Breast epithelium (tissue), 4 donors: ENCODE measurements around the gene COBLL1. TPM values are rescaled to one million over a fixed set of nuclear protein-coding genes. Genes with fewer than 3 reads are reported as not detected.

Experiments used
- DNase-seq, 2 donors: peaks; one replicate each; pipeline ENCODE4 v3.0.0-alpha.2; 2019; ENCODE audit warnings: low spot score in 2 of 2
- H3K27ac ChIP-seq, 2 donors: fragments of 200-600 bp; sonication (generic) in 1 of 2; one replicate each; pipeline ENCODE4 v1.5.1; 2016 to 2019; ENCODE audit warnings: mild to moderate bottlenecking in 1 of 2
- H3K27me3 ChIP-seq, 2 donors: fragments of 200-600 bp; sonication (generic) in 1 of 2; one replicate each; pipeline versions ENCODE4 v1.5.1 to v1.6.0; 2017 to 2019; ENCODE audit warnings: control low read depth in 1 of 2, mild to moderate bottlenecking in 1 of 2
- H3K36me3 ChIP-seq: fragments of 200-600 bp; one replicate; pipeline ENCODE4 v1.5.1; 2019
- H3K4me1 ChIP-seq, 2 donors: fragments of 200-600 bp; sonication (generic); one replicate each; pipeline ENCODE4 v1.5.1; 2016 to 2019; ENCODE audit warnings: control low read depth in 1 of 2
- H3K4me3 ChIP-seq, 3 donors: fragments of 200-600 bp; sonication (generic); 1 replicate in 2 of 3; 2 replicates in 1 of 3; pipeline ENCODE4 v1.5.1; 2016 to 2019; ENCODE audit warnings: mild to moderate bottlenecking in 3 of 3, moderate library complexity in 2 of 3
- H3K9me3 ChIP-seq, 2 donors: fragments of 200-600 bp; sonication (generic) in 1 of 2; one replicate each; pipeline ENCODE4 v1.5.1; 2016 to 2019; ENCODE audit warnings: control low read depth in 1 of 2
- CTCF ChIP-seq, 3 donors: fragments of 450-650 bp; IDR thresholded peaks; one replicate each; pipeline ENCODE4 v1.5.1; 2016 to 2017; ENCODE audit warnings: antibody characterized with exemption in 3 of 3, mild to moderate bottlenecking in 3 of 3, moderate library complexity in 3 of 3
- POLR2A ChIP-seq: fragments of 450-650 bp; IDR thresholded peaks from one replicate; pipeline ENCODE4 v1.6.1; 2016; ENCODE audit warnings: antibody characterized with exemption, mild to moderate bottlenecking, moderate library complexity
- POLR2AphosphoS5 ChIP-seq, 3 donors: sonication (generic); formaldehyde crosslinking; IDR thresholded peaks; one replicate each; pipeline ENCODE4 v1.6.1; 2017; ENCODE audit warnings: antibody characterized with exemption in 3 of 3
- intact Hi-C: fragments of 100-400 bp; cut with DNase I; formaldehyde crosslinking; loops from one replicate; pipeline ENCODE4 v1.15.1; 2023; ENCODE audit warnings: low total_unique reads
- total RNA-seq, 3 donors: library from RNA; depleted of rRNA; stranded (reverse); fragments of >200 nt; gene quantifications; one replicate each; pipeline ENCODE4 v1.1.0, GENCODE V29; 2016

The COBLL1 gene
- total RNA-seq, 3 donors from 2014 or later, result 43.6 to 92.8 (median 75.8) TPM

GRCh38 chr2:164692958-164693357, 148.7 kb downstream of the COBLL1 start:
- no peak for TF ChIP-seq CTCF (IDR thresholded peaks at IDR 0.05)
- no peak for TF ChIP-seq POLR2A
- H3K4me3 ChIP-seq, result no peak overlapping the region
- no peaks in the 10 kb centered on the region for H3K4me1 ChIP-seq
- DNase-seq, result no peak
- H3K27me3 ChIP-seq, result no peaks in the 10 kb centered on the region
- peaks cover 4% of the 10 kb centered on the region for H3K36me3 ChIP-seq
- intact Hi-C loops, result loop anchor here (1.0 kb wide), 1 partner anchor 20 kb away; no protein-coding TSS in a partner anchor
- H3K27ac ChIP-seq, result no peak overlapping the region
- no peaks in the 10 kb centered on the region for H3K9me3 ChIP-seq

GRCh38 chr2:164692114-164692513, 149.5 kb downstream of the COBLL1 start:
- intact Hi-C loops, result loop anchor here (1.0 kb wide), 1 partner anchor 19 kb away; no protein-coding TSS in a partner anchor
- Histone ChIP-seq H3K9me3 (no peaks in the 10 kb centered on the region), H3K27me3 (no peaks in the 10 kb centered on the region), H3K27ac (no peak overlapping the region), H3K4me3 (no peak overlapping the region), H3K36me3 (peaks cover 4% of the 10 kb centered on the region), H3K4me1 (no peaks in the 10 kb centered on the region)
- no peak for TF ChIP-seq POLR2AphosphoS5 (IDR thresholded peaks at IDR 0.05)
- no peak for TF ChIP-seq POLR2A
- no peak for DNase-seq

- Histone ChIP-seq H3K36me3 (peaks cover 4% of the 10 kb centered on the region), H3K4me1 (no peaks in the 10 kb centered on the region), H3K27me3 (no peaks in the 10 kb centered on the region), H3K4me3 (no peak overlapping the region), H3K27ac (no peak overlapping the region), H3K9me3 (no peaks in the 10 kb centered on the region)
- TF ChIP-seq CTCF (IDR thresholded peaks at IDR 0.05) (no peak), POLR2AphosphoS5 (IDR thresholded peaks at IDR 0.05) (no peak), POLR2A (no peak)
- no peak for DNase-seq
- intact Hi-C loops, result no loop called here
Observed at GRCh38 chr2:164691346-164691887, 150.2 kb downstream of the COBLL1 start.

DNA sequence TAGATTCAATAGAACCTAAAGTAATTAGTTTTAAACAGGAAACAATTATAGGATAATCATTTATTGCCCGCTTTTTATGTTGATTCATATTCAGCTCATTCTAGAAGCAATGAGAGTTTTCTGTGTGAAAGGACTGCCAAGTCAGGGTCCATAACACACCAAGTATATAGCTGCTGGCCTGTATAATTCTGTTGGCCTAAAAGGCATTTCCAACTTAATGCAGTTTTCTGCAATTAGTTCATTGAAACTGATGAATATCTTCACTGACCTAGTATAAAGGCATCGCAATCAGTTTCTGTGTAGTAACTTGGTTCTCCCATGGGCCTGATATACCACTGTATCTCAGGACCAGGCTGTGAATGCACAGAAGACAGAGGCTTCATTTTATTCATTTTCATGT, 151.3 kb downstream of the COBLL1 start:
- no peaks in the 10 kb centered on the region for H3K27me3 ChIP-seq
- TF ChIP-seq CTCF (IDR thresholded peaks at IDR 0.05) (no peak), POLR2AphosphoS5 (IDR thresholded peaks at IDR 0.05) (no peak), POLR2A (no peak)
- no peak for DNase-seq
- peaks cover 4% of the 10 kb centered on the region for H3K36me3 ChIP-seq
- no peaks in the 10 kb centered on the region for H3K9me3 ChIP-seq
- intact Hi-C loops, result no loop called here
- H3K27ac ChIP-seq, result no peak overlapping the region
- no peaks in the 10 kb centered on the region for H3K4me1 ChIP-seq
- H3K4me3 ChIP-seq, result no peak overlapping the region

GRCh38 chr2:164688896-164689419, 152.7 kb downstream of the COBLL1 start:
- TF ChIP-seq POLR2AphosphoS5 (IDR thresholded peaks at IDR 0.05) (no peak), CTCF (IDR thresholded peaks at IDR 0.05) (no peak), POLR2A (no peak)
- Histone ChIP-seq H3K36me3 (peaks cover under 1% of the 10 kb centered on the region), H3K27ac (no peak overlapping the region), H3K27me3 (no peaks in the 10 kb centered on the region), H3K4me1 (no peaks in the 10 kb centered on the region), H3K9me3 (no peaks in the 10 kb centered on the region), H3K4me3 (no peak overlapping the region)
- intact Hi-C loops, result no loop called here
- DNase-seq, result no peak
